ENCODE results near the gene BEGAIN. TPM values are rescaled to one million over a fixed set of nuclear protein-coding genes. Genes with fewer than 3 reads are reported as not detected.

The BEGAIN gene
- total and polyA plus RNA-seq, 9 of the 15 experiments (the other 6 are each of a cell fraction or from before 2014, with no cell fraction given), result 0.07 to 0.68 (median 0.55) TPM; not detected in 3

GRCh38 chr14:100586403-100587085, 673 bp downstream of the BEGAIN start (continued):
- no peak for TF ChIP-seq MLX (CRISPR knock-in tag; conservative IDR thresholded peaks at IDR 0.05)
- TF ChIP-seq POLR3A (IDR thresholded peaks at IDR 0.05; ENCODE audit: borderline replicate concordance, extremely low read depth, insufficient read depth, insufficient read length), result no peak
- TF ChIP-seq PRPF4 (IDR thresholded peaks at IDR 0.05; ENCODE audit: insufficient read depth, low read depth, low read length, poor library complexity, severe bottlenecking), result no peak
- TF ChIP-seq FOXM1 (IDR thresholded peaks at IDR 0.05; ENCODE audit: low read depth), result no peak
- no peak for TF ChIP-seq FOXM1 (CRISPR knock-in tag; IDR thresholded peaks at IDR 0.05; ENCODE audit: low read depth)

GRCh38 chr14:100586153-100586402, 1.1 kb downstream of the BEGAIN start:
- no peaks in the 10 kb centered on the region for H3K79me2 ChIP-seq (ENCODE audit: control insufficient read depth, insufficient read depth, low read length)
- H3K9me3 ChIP-seq (replicated peaks; ENCODE audit: control insufficient read depth, insufficient read depth, low read depth, low read length), result no peaks in the 10 kb centered on the region
- H3K4me1 ChIP-seq (replicated peaks in 1 of 2; ENCODE audit: control insufficient read depth in 2 of 2, insufficient read depth in 2 of 2, low read length in 2 of 2), result peaks cover 3 to 21% of the 10 kb centered on the region in 2 experiments; a peak in 3 of 5 replicates
- H3K4me2 ChIP-seq (ENCODE audit: insufficient read depth, low read length), result no peak overlapping the region
- intact Hi-C loops (cut with micrococcal nuclease), result no loop called here
- no TSS peak for BruUV-seq (replicated peaks)
- H3K27ac ChIP-seq (ENCODE audit: extremely low read depth, low read depth, low read length), result no peak overlapping the region
- no peaks in the 10 kb centered on the region for H3K9me1 ChIP-seq (ENCODE audit: control insufficient read depth, insufficient read depth, low read length)
- in situ Hi-C loops (cut with MboI), result no loop called here
- no peak overlapping the region for H2AFZ ChIP-seq (ENCODE audit: low read depth, low read length)
- no peak for TF ChIP-seq CREB3L1 (IDR thresholded peaks at IDR 0.05; ENCODE audit: borderline replicate concordance, low read depth)
- TF ChIP-seq ZNF263 (CRISPR knock-in tag; IDR thresholded peaks at IDR 0.05; ENCODE audit: borderline replicate concordance), result peak; percentile 64; the same call in 1 of the 2 replicates
- DNase-seq (ENCODE audit: extremely low read depth in 1 of 4, low spot score in 3 of 4) (no peak), FAIRE-seq (no peak), ATAC-seq (no peak)
- 17% methylated on average over 2 of the region's 8 CpGs for WGBS (ENCODE audit: insufficient coverage, low coverage, missing lambda C conversion rate)
- H3K4me3 ChIP-seq, result no peak overlapping the region
- ChIA-PET CTCF (ENCODE audit: low intra/inter-chr PET ratio) (no interaction called here), POLR2A (no interaction called here)
- 0 out of 2 replicates have a peak, but pooled peaks cover 8% of the 10 kb centered on the region for H4K20me1 ChIP-seq (replicated peaks; ENCODE audit: control insufficient read depth, insufficient read depth, low read length)
- no peaks in the 10 kb centered on the region for H3K36me3 ChIP-seq (ENCODE audit: control insufficient read depth, insufficient read depth, low read length)
- H3K27me3 ChIP-seq (ENCODE audit: control insufficient read depth in 2 of 2, insufficient read depth in 2 of 2, low read length in 2 of 2), result peaks cover 5 to 51% of the 10 kb centered on the region in 2 experiments; a peak in 4 of 5 replicates
- no peak overlapping the region for H3K9ac ChIP-seq (ENCODE audit: insufficient read depth in 1 of 2, low read depth in 2 of 2, low read length in 2 of 2)

Data from K562 (cell line).